GM21526 (cell line): ENCODE measurements around the gene POLR2E.

Experiments used
- ATAC-seq: cut with Tn5 transposase; IDR thresholded peaks from one replicate; pipeline ENCODE4 v1.9.1; 2021; ENCODE audit warnings: moderate library complexity; ENCODE audit not compliant: unreplicated experiment, low FRiP score

POLR2E gene

DNA sequence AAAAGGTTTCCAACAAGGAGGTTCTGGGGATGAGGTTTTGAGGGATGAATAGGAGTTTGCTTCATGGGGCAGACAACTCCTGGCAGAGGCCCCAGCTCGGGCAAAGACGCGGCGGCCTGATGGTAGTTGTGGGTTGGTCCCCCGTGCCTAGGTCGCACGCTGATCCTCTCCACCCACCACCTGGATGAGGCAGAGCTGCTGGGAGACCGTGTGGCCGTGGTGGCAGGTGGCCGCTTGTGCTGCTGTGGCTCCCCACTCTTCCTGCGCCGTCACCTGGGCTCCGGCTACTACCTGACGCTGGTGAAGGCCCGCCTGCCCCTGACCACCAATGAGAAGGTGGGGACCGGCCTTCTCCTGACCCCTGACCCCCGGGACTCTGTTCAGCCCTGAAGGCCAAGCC lies 43.4 kb downstream of the POLR2E start:
- ATAC-seq: no peak

- no peak for ATAC-seq
Observed at GRCh38 chr19:1050989-1051788, 44.0 kb downstream of the POLR2E start.

DNA sequence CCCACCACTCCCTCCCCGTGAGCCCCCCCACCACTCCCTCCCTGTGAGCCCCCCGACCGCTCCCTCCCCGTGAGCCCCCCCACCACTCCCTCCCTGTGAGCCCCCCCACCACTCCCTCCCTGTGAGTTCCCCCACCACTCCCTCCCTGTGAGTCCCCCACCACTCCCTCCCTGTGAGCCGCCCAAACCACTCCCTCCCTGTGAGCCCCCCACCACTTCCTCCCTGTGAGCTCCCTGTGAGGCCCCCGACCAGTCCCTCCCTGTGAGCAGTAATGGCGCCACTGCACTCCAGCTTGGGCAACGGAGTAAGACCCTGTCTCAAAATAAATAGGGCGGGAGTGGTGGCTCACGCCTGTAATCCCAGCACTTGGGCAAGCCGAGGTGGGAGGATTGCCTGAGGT lies 45.4 kb downstream of the POLR2E start:
- no peak for ATAC-seq

DNA sequence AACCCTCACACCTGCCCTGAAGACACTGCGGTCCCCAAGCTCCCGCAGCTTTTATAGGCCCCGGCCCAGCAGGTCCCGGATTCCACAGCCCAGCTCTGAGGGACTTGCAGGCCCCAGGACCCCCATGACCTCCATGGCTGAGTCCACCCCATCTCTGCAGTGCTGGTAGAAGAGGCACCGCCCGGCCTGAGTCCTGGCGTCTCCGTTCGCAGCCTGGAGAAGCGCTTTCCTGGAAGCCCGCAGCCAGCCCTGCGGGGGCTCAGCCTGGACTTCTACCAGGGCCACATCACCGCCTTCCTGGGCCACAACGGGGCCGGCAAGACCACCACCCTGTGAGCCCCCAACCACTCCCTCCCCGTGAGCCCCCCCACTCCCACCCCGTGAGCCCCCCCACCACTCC lies 46.1 kb downstream of the POLR2E start:
- no peak for ATAC-seq

GRCh38 chr19:1047696-1048147 lies 47.5 kb downstream of the POLR2E start:
- ATAC-seq: no peak

DNA sequence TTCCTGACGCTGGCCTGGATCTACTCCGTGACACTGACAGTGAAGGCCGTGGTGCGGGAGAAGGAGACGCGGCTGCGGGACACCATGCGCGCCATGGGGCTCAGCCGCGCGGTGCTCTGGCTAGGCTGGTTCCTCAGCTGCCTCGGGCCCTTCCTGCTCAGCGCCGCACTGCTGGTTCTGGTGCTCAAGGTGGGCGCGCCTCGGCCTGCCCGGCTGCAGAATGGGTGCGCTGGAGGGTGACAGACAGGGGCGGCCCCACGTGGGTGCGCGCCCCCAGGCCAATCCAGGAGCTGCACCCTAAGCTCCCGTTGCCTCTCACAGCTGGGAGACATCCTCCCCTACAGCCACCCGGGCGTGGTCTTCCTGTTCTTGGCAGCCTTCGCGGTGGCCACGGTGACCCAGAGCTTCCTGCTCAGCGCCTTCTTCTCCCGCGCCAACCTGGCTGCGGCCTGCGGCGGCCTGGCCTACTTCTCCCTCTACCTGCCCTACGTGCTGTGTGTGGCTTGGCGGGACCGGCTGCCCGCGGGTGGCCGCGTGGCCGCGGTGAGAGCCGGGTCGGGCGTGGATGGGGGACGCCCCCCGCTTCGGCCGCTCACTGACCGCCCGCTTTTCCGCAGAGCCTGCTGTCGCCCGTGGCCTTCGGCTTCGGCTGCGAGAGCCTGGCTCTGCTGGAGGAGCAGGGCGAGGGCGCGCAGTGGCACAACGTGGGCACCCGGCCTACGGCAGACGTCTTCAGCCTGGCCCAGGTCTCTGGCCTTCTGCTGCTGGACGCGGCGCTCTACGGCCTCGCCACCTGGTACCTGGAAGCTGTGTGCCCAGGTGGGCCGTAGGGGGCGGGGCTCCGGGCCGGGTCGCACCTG lies 48.1 kb downstream of the POLR2E start:
- no peak for ATAC-seq

DNA sequence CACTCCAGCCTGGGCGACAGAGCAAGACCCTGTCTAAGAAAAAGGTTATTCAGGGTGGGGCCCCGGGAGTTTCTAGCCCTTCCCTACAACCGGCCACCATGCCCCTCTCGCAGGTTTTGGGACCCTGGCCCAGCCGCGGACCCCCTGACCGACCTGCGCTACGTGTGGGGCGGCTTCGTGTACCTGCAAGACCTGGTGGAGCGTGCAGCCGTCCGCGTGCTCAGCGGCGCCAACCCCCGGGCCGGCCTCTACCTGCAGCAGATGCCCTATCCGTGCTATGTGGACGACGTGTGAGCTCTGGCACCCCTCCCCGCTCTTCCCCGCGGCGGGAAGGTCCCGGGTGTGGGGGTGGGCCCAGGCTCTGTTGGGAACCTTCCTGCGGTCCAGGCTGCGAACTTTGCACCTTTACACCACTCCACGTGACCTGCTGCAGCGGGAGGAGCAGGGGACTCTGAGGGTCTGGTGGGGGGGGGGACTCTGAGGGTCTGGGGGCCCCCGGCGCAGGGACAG lies 49.0 kb downstream of the POLR2E start:
- ATAC-seq: no peak

DNA sequence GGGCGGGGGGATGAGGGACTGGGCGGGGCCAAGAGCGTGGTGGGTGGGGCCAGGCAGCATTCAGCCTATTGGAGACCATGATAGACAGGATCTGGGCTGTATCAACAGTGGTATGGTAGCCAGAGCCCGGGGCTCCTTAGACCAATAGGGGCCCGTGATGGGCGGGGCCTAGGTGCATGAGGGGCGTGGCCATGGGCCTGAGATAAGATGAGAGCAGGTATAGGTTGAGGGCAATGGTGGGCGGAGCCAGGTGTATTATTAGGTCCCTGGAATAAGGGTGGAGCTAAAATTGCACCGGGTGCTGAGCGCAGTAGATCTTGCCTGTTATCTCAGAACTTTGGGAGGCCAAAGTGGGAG lies 50.0 kb downstream of the POLR2E start:
- no peak for ATAC-seq

- ATAC-seq: no peak
Observed at GRCh38 chr19:1042689-1043511, 52.3 kb downstream of the POLR2E start.

DNA sequence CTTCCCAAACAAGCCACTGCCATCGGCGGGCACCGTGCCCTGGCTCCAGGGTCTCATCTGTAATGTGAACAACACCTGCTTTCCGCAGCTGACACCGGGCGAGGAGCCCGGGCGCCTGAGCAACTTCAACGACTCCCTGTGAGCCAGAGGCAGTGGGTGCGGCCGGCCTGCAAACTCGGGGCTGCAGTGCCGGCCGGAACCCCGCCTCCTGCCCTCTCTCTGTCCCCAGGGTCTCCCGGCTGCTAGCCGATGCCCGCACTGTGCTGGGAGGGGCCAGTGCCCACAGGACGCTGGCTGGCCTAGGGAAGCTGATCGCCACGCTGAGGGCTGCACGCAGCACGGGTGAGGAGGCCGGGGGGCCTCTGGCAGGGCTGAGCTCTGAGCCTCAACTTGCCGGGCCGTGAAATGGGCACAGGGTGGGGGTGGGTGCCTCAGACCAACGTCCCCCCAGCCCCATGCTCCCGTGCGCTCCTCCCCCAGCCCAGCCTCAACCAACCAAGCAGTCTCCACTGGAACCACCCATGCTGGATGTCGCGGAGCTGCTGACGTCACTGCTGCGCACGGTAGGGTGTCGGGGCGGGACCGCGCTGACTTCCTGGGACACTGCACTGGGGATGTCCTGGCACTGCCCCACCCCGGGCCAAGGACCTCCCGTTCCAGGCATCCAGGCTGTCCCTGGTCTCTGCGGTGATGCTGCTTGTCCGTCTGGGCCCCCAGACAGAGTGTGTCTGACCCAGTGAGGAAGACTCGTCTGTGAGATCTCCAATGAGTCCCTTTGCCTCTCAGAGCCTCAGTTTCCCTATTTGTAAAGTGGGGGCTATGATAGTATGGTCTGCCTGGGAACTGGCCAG lies 53.1 kb downstream of the POLR2E start:
- ATAC-seq: no peak

DNA sequence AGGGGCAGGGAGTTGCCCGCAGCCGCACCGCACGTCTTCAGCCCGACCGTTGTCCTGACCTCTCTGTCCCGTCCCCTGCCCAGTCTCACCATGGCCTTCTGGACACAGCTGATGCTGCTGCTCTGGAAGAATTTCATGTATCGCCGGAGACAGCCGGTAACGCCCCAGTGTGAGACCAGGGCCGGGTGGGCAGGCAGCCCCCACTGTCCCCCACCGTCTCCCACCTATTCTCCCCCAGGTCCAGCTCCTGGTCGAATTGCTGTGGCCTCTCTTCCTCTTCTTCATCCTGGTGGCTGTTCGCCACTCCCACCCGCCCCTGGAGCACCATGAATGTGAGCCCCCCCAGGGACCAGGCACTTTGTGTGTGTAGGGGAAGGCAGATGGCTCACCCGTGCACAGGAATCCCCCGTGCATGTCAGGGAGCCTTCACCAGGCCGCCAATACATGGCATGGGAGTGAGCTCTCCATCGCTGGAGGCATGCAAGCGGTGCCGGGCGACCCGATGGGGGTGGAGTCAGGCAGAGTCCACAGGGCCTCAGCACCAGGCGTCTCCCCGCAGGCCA lies 53.8 kb downstream of the POLR2E start:
- no peak for ATAC-seq

DNA sequence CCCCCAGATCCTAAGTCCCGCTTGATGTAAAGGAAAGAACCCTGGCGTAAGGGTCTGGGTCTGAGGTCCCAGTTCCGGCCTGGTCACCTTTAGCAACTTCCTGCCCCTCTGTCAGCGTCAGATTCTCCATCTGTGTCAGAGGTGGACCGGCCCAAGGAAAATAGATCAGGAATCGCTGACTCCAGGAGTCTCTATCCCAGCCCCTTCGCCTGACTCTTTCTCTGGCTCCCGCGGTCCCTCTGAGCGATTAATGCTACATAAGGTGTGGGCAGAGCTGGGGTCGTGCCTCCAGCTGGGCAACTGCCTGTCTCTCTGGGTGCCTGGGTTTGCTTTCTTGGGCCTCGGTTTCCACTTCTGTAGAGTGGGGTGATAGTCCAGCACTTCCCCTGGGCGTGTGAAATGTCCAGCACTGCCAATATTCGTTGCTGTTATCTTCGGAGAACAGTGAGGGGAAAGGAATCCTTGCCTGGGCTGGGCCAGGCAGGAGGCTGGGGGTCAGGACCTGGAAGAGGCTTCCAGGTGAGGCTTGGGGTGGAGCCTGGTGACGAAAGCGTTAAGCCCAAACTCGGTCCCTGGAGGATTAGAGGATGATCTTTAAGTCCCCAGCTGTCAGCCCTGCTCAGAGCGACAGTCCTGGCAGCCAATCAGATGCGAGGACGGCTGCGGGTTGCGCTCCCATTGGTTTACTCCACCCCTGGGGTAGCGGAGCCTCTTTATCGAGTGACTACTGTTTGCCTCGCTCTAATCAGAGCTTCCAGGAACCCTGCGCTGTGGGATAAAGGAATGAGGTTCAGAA lies 54.5 kb downstream of the POLR2E start:
- peak; percentile 27 for ATAC-seq

- peak; percentile 68 for ATAC-seq
Observed at GRCh38 chr19:1039646-1040475, 55.3 kb downstream of the POLR2E start, which contains the start of gene ABCA7. TSS of gene ABCA7 (plus strand) at chr19:1040107. CDS start at chr19:1041362, 1,255 bp downstream.

GRCh38 chr19:1038978-1039645 lies 56.1 kb downstream of the POLR2E start:
- no peak for ATAC-seq

GRCh38 chr19:1037621-1038064 lies 57.5 kb downstream of the POLR2E start:
- no peak for ATAC-seq
